SK-N-SH treated with all-trans-retinoic acid at 6 μM for 48 hours (cell line): ENCODE results near the gene RGS7.

Experiments used
- ARNTL ChIP-seq: fragments of 450-650 bp; formaldehyde crosslinking; IDR thresholded peaks from 2 replicates; pipeline ENCODE4 v1.5.0; 2020; ENCODE audit warnings: low read depth, mild to moderate bottlenecking, moderate library complexity, borderline replicate concordance
- ZNF565 ChIP-seq: fragments of 450-650 bp; formaldehyde crosslinking; conservative IDR thresholded peaks from 2 replicates; pipeline ENCODE4 v1.5.0; 2020; ENCODE audit warnings: low read depth, mild to moderate bottlenecking, moderate library complexity
- TF ChIP-seq, protein P1 (sequence below): fragments of 250-450 bp; sonication (Bioruptor Pico); IDR thresholded peaks from 2 replicates; pipeline ENCODE4 v1.5.1; 2021; ENCODE audit warnings: mild to moderate bottlenecking, moderate library complexity
- TF ChIP-seq, protein P2 (sequence below): fragments of 250-450 bp; sonication (Bioruptor Pico); IDR thresholded peaks from 2 replicates; pipeline ENCODE4 v1.8.0; 2020; ENCODE audit warnings: mild to moderate bottlenecking, moderate library complexity, borderline replicate concordance

DNA sequence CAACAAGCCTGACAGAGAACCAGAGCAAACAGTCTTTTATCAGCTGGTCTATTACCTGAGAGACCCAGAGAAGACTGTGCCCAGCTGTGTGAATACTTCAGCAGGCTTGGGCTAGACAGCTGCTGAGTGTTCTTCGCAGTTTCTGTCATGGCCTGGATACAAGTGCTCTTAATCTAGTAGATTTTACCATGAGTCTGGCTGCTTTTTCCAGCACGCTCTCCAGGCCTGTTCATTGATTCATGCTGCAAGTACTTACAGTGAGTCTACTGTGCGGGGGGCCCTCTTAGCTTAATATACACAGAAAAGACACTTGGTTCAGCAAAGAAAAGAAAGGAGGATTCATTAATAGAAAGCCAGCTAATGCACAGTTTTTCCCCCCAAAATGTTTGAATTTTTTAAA lies 48.5 kb downstream of the RGS7 start:
- TF ChIP-seq, protein P1, sequence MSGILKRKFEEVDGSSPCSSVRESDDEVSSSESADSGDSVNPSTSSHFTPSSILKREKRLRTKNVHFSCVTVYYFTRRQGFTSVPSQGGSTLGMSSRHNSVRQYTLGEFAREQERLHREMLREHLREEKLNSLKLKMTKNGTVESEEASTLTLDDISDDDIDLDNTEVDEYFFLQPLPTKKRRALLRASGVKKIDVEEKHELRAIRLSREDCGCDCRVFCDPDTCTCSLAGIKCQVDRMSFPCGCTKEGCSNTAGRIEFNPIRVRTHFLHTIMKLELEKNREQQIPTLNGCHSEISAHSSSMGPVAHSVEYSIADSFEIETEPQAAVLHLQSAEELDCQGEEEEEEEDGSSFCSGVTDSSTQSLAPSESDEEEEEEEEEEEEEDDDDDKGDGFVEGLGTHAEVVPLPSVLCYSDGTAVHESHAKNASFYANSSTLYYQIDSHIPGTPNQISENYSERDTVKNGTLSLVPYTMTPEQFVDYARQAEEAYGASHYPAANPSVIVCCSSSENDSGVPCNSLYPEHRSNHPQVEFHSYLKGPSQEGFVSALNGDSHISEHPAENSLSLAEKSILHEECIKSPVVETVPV (CRISPR knock-in tag), result no peak
- TF ChIP-seq, protein P2, sequence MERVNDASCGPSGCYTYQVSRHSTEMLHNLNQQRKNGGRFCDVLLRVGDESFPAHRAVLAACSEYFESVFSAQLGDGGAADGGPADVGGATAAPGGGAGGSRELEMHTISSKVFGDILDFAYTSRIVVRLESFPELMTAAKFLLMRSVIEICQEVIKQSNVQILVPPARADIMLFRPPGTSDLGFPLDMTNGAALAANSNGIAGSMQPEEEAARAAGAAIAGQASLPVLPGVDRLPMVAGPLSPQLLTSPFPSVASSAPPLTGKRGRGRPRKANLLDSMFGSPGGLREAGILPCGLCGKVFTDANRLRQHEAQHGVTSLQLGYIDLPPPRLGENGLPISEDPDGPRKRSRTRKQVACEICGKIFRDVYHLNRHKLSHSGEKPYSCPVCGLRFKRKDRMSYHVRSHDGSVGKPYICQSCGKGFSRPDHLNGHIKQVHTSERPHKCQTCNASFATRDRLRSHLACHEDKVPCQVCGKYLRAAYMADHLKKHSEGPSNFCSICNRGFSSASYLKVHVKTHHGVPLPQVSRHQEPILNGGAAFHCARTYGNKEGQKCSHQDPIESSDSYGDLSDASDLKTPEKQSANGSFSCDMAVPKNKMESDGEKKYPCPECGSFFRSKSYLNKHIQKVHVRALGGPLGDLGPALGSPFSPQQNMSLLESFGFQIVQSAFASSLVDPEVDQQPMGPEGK, result no peak
- no peak for TF ChIP-seq ZNF565 (CRISPR knock-in tag)
- TF ChIP-seq ARNTL (CRISPR knock-in tag), result no peak
